SHP77 (cell line): ENCODE measurements around the gene NXT1.
A peak's percentile ranks its signal among the peaks of the same experiment; 100 is the strongest.
"Not testable (repeated sequence)": the region's sequence is repeated elsewhere in the genome, so short reads cannot be mapped to it uniquely, and the experiment has no call there.

Experiments used
- DNase-seq, 2 experiments: peaks; one replicate each; lab custom pipeline; 2025; lab: John Stamatoyannopoulos, UW

The NXT1 gene

GRCh38 chr20:23331450-23332350 is 18.9 kb upstream of the NXT1 start:
- DNase-seq: no peak

GRCh38 chr20:23332467-23332866 is 18.1 kb upstream of the NXT1 start:
- DNase-seq: no peak

- no peak for DNase-seq
Measured at GRCh38 chr20:23334111-23334510, 16.5 kb upstream of the NXT1 start.

- DNase-seq: no peak
Measured at GRCh38 chr20:23335521-23335920, 15.1 kb upstream of the NXT1 start.

- DNase-seq: no peak
Measured at GRCh38 chr20:23336476-23336875, 14.1 kb upstream of the NXT1 start.

GRCh38 chr20:23337312-23337711 is 13.3 kb upstream of the NXT1 start:
- no peak for DNase-seq

- no peak for DNase-seq
Measured at GRCh38 chr20:23339986-23340385, 10.6 kb upstream of the NXT1 start.

GRCh38 chr20:23340524-23340923 is 10.1 kb upstream of the NXT1 start:
- DNase-seq: peak; percentile 85 to 86

GRCh38 chr20:23341073-23341472 is 9.5 kb upstream of the NXT1 start:
- DNase-seq: no peak

- DNase-seq: no peak
Measured at GRCh38 chr20:23343590-23343989, 7.0 kb upstream of the NXT1 start.

- no peak for DNase-seq
Measured at GRCh38 chr20:23344336-23344735, 6.3 kb upstream of the NXT1 start.

- no peak for DNase-seq
Measured at GRCh38 chr20:23346002-23346401, 4.6 kb upstream of the NXT1 start.

GRCh38 chr20:23347791-23348190 is 2.8 kb upstream of the NXT1 start:
- no peak for DNase-seq

- not testable (repeated sequence) for DNase-seq
Measured at GRCh38 chr20:23348510-23348909, 2.1 kb upstream of the NXT1 start.

- DNase-seq: peak; percentile 73 to 78
Measured at GRCh38 chr20:23349338-23350195, 1.0 kb upstream of the NXT1 start.

GRCh38 chr20:23350904-23351838 is 580 bp downstream of the NXT1 start:
- DNase-seq: peak; percentile 18 to 48

GRCh38 chr20:23356203-23356602 is 5.6 kb downstream of the NXT1 start:
- no peak for DNase-seq

- peak; percentile 99 to 100 for DNase-seq
Measured at GRCh38 chr20:23357767-23358562, 7.4 kb downstream of the NXT1 start.

GRCh38 chr20:23358563-23358906 is 7.9 kb downstream of the NXT1 start:
- no peak for DNase-seq

- peak in 1 of 2 experiments; percentile 15 for DNase-seq
Measured at GRCh38 chr20:23358923-23359593, 8.5 kb downstream of the NXT1 start.
